Measurements from ENCODE around the gene FAM200C. TPM values are rescaled to one million over a fixed set of nuclear protein-coding genes. Genes with fewer than 3 reads are reported as not detected.

FAM200C gene
- total and polyA plus RNA-seq, 9 of the 15 experiments (the other 6 are each of a cell fraction or from before 2014, with no cell fraction given): 1.3 to 7.0 (median 1.8) TPM

DNA sequence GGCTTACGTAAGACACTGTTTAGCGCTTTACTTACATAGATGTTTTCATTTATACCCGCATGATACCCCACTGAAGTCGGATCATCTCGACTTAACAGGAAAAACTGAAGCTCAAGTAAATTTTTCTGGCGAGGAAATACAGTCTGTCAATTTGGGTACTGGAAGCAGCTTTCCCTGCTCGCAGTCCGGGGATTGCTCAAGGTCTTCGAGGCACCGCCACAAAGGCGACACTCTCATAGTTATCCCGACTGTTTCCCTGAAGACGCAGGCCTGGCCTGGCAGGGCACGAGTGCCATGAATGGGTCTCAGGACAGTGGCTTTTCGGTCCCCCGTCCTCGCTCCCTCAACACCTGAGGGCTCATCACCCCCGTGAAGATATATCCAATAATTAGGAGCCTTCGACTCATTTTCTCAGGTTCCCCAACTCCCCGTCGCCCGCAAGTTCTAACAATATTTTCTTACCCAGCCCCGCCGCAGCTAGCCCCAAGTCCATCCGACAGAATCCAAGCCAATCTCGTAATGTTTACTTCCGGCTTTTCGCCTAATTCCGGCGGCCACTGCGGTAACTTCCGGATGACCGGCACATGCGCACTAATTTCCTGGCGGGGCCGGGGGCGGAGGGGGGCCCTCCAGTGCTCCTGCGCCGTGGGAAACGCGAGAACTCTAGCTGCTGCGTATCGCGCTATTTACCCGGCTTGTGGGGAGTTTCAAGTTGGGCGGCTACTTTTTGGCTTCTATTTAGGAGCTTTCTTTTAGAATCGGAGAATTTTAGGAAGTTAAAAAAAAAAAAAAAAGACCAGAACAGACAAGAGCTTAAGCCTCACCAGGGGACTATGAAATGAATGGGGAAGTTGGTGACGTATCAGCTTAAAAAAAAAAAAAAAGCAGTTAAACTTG, 19.0 kb upstream of the FAM200C start, which contains the start of gene SLU7 (continued):
- TF ChIP-seq, protein P1, sequence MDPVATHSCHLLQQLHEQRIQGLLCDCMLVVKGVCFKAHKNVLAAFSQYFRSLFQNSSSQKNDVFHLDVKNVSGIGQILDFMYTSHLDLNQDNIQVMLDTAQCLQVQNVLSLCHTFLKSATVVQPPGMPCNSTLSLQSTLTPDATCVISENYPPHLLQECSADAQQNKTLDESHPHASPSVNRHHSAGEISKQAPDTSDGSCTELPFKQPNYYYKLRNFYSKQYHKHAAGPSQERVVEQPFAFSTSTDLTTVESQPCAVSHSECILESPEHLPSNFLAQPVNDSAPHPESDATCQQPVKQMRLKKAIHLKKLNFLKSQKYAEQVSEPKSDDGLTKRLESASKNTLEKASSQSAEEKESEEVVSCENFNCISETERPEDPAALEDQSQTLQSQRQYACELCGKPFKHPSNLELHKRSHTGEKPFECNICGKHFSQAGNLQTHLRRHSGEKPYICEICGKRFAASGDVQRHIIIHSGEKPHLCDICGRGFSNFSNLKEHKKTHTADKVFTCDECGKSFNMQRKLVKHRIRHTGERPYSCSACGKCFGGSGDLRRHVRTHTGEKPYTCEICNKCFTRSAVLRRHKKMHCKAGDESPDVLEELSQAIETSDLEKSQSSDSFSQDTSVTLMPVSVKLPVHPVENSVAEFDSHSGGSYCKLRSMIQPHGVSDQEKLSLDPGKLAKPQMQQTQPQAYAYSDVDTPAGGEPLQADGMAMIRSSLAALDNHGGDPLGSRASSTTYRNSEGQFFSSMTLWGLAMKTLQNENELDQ (CRISPR knock-in tag; IDR thresholded peaks at IDR 0.05; ENCODE audit: borderline replicate concordance): no peak
- TF ChIP-seq HDGF (IDR thresholded peaks at IDR 0.05): no peak
- TF ChIP-seq BCOR (IDR thresholded peaks at IDR 0.05): no peak
- TF ChIP-seq, protein P2, sequence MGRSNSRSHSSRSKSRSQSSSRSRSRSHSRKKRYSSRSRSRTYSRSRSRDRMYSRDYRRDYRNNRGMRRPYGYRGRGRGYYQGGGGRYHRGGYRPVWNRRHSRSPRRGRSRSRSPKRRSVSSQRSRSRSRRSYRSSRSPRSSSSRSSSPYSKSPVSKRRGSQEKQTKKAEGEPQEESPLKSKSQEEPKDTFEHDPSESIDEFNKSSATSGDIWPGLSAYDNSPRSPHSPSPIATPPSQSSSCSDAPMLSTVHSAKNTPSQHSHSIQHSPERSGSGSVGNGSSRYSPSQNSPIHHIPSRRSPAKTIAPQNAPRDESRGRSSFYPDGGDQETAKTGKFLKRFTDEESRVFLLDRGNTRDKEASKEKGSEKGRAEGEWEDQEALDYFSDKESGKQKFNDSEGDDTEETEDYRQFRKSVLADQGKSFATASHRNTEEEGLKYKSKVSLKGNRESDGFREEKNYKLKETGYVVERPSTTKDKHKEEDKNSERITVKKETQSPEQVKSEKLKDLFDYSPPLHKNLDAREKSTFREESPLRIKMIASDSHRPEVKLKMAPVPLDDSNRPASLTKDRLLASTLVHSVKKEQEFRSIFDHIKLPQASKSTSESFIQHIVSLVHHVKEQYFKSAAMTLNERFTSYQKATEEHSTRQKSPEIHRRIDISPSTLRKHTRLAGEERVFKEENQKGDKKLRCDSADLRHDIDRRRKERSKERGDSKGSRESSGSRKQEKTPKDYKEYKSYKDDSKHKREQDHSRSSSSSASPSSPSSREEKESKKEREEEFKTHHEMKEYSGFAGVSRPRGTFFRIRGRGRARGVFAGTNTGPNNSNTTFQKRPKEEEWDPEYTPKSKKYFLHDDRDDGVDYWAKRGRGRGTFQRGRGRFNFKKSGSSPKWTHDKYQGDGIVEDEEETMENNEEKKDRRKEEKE (IDR thresholded peaks at IDR 0.05; ENCODE audit: borderline replicate concordance in 1 of 2, control insufficient read depth in 1 of 2, low read depth in 2 of 2, low read length in 1 of 2): no peak
- TF ChIP-seq, protein P3, sequence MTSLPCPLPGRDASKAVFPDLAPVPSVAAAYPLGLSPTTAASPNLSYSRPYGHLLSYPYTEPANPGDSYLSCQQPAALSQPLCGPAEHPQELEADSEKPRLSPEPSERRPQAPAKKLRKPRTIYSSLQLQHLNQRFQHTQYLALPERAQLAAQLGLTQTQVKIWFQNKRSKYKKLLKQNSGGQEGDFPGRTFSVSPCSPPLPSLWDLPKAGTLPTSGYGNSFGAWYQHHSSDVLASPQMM (CRISPR knock-in tag; IDR thresholded peaks at IDR 0.05): no peak
- TF ChIP-seq, protein P4, sequence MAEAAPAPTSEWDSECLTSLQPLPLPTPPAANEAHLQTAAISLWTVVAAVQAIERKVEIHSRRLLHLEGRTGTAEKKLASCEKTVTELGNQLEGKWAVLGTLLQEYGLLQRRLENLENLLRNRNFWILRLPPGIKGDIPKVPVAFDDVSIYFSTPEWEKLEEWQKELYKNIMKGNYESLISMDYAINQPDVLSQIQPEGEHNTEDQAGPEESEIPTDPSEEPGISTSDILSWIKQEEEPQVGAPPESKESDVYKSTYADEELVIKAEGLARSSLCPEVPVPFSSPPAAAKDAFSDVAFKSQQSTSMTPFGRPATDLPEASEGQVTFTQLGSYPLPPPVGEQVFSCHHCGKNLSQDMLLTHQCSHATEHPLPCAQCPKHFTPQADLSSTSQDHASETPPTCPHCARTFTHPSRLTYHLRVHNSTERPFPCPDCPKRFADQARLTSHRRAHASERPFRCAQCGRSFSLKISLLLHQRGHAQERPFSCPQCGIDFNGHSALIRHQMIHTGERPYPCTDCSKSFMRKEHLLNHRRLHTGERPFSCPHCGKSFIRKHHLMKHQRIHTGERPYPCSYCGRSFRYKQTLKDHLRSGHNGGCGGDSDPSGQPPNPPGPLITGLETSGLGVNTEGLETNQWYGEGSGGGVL (CRISPR knock-in tag; IDR thresholded peaks at IDR 0.05): no peak
- TF ChIP-seq, protein P5, sequence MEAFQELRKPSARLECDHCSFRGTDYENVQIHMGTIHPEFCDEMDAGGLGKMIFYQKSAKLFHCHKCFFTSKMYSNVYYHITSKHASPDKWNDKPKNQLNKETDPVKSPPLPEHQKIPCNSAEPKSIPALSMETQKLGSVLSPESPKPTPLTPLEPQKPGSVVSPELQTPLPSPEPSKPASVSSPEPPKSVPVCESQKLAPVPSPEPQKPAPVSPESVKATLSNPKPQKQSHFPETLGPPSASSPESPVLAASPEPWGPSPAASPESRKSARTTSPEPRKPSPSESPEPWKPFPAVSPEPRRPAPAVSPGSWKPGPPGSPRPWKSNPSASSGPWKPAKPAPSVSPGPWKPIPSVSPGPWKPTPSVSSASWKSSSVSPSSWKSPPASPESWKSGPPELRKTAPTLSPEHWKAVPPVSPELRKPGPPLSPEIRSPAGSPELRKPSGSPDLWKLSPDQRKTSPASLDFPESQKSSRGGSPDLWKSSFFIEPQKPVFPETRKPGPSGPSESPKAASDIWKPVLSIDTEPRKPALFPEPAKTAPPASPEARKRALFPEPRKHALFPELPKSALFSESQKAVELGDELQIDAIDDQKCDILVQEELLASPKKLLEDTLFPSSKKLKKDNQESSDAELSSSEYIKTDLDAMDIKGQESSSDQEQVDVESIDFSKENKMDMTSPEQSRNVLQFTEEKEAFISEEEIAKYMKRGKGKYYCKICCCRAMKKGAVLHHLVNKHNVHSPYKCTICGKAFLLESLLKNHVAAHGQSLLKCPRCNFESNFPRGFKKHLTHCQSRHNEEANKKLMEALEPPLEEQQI (IDR thresholded peaks at IDR 0.05): no peak
- no peak for TF ChIP-seq ZNF408 (CRISPR knock-in tag; IDR thresholded peaks at IDR 0.05; ENCODE audit: low read depth)
- TF ChIP-seq NFYB (IDR thresholded peaks at IDR 0.05; ENCODE audit: extremely low read depth, insufficient read length): no peak

Data from K562 (cell line).